Osteocyte (in vitro differentiated cells): ENCODE results near the gene NDUFAB1. TPM values are rescaled to one million over a fixed set of nuclear protein-coding genes. Genes with fewer than 3 reads are reported as not detected.

Experiments used
- DNase-seq: peaks from one replicate; pipeline ENCODE4 v3.0.0; 2021; ENCODE audit warnings: mixed read lengths; ENCODE audit not compliant: unreplicated experiment; ENCODE audit errors: extremely low spot score
- H3K27ac Mint-ChIP-seq: one replicate; pipeline ENCODE4 v1.8.0; 2021; ENCODE audit warnings: mild to moderate bottlenecking, mixed read lengths; ENCODE audit not compliant: unreplicated experiment
- H3K27me3 Mint-ChIP-seq: one replicate; pipeline ENCODE4 v1.8.0; 2021; ENCODE audit warnings: mixed read lengths; ENCODE audit not compliant: unreplicated experiment
- H3K36me3 Mint-ChIP-seq: one replicate; pipeline ENCODE4 v1.8.0; 2021; ENCODE audit warnings: mixed read lengths; ENCODE audit not compliant: unreplicated experiment
- H3K4me1 Mint-ChIP-seq: one replicate; pipeline ENCODE4 v1.8.0; 2021; ENCODE audit warnings: mixed read lengths; ENCODE audit not compliant: unreplicated experiment
- H3K4me3 Mint-ChIP-seq: one replicate; pipeline ENCODE4 v1.8.0; 2021; ENCODE audit warnings: mild to moderate bottlenecking, moderate library complexity, mixed read lengths; ENCODE audit not compliant: unreplicated experiment
- H3K9me3 Mint-ChIP-seq: one replicate; pipeline ENCODE4 v1.8.0; 2021; ENCODE audit warnings: mixed read lengths; ENCODE audit not compliant: unreplicated experiment
- CTCF ChIP-seq: fragments of 200-600 bp; sonication (generic); IDR thresholded peaks from 2 replicates; pipeline ENCODE4 v1.5.0; 2021; ENCODE audit warnings: antibody characterized with exemption, mild to moderate bottlenecking, moderate library complexity
- total RNA-seq: library from RNA; stranded (reverse); gene quantifications from 2 replicates; pipeline ENCODE4 v1.2.1, GENCODE V29; 2021

Gene NDUFAB1
- total RNA-seq, 1 donor from 2014 or later: 49.7 TPM

- Mint-ChIP-seq H3K4me3 (no peak overlapping the region), H3K27me3 (no peaks in the 10 kb centered on the region), H3K36me3 (peaks cover 23% of the 10 kb centered on the region), H3K9me3 (no peaks in the 10 kb centered on the region), H3K27ac (no peak overlapping the region), H3K4me1 (no peaks in the 10 kb centered on the region)
- no peak for TF ChIP-seq CTCF
- DNase-seq: no peak
Observed at GRCh38 chr16:23578101-23578830, 17.9 kb downstream of the NDUFAB1 start.

GRCh38 chr16:23577493-23577892, 18.6 kb downstream of the NDUFAB1 start:
- H3K36me3 Mint-ChIP-seq: peaks cover 23% of the 10 kb centered on the region
- DNase-seq: no peak
- H3K27ac Mint-ChIP-seq: no peak overlapping the region
- no peak for TF ChIP-seq CTCF
- H3K4me1 Mint-ChIP-seq: no peaks in the 10 kb centered on the region
- no peaks in the 10 kb centered on the region for H3K27me3 Mint-ChIP-seq
- H3K9me3 Mint-ChIP-seq: no peaks in the 10 kb centered on the region
- no peak overlapping the region for H3K4me3 Mint-ChIP-seq

GRCh38 chr16:23575834-23576233, 20.3 kb downstream of the NDUFAB1 start:
- H3K4me3 Mint-ChIP-seq: no peak overlapping the region
- no peaks in the 10 kb centered on the region for H3K27me3 Mint-ChIP-seq
- H3K9me3 Mint-ChIP-seq: no peaks in the 10 kb centered on the region
- H3K4me1 Mint-ChIP-seq: no peaks in the 10 kb centered on the region
- no peak for DNase-seq
- H3K36me3 Mint-ChIP-seq: peaks cover 28% of the 10 kb centered on the region
- TF ChIP-seq CTCF: no peak
- no peak overlapping the region for H3K27ac Mint-ChIP-seq

GRCh38 chr16:23573817-23574216, 22.3 kb downstream of the NDUFAB1 start:
- no peaks in the 10 kb centered on the region for H3K9me3 Mint-ChIP-seq
- H3K4me1 Mint-ChIP-seq: no peaks in the 10 kb centered on the region
- H3K4me3 Mint-ChIP-seq: no peak overlapping the region
- TF ChIP-seq CTCF: no peak
- peaks cover 33% of the 10 kb centered on the region for H3K36me3 Mint-ChIP-seq
- no peak for DNase-seq
- no peak overlapping the region for H3K27ac Mint-ChIP-seq
- no peaks in the 10 kb centered on the region for H3K27me3 Mint-ChIP-seq

- Mint-ChIP-seq H3K4me1 (no peaks in the 10 kb centered on the region), H3K9me3 (no peaks in the 10 kb centered on the region), H3K27me3 (no peaks in the 10 kb centered on the region), H3K36me3 (peaks cover 38% of the 10 kb centered on the region), H3K27ac (no peak overlapping the region), H3K4me3 (no peak overlapping the region)
- DNase-seq: no peak
- TF ChIP-seq CTCF: no peak
Observed at GRCh38 chr16:23572394-23572793, 23.7 kb downstream of the NDUFAB1 start.
